Measurements from ENCODE around the gene PARP8.
A peak's percentile ranks its signal among the peaks of the same experiment; 100 is the strongest.
"Not testable (repeated sequence)": the region's sequence is repeated elsewhere in the genome, so short reads cannot be mapped to it uniquely, and the experiment has no call there.

PARP8 gene, protein sequence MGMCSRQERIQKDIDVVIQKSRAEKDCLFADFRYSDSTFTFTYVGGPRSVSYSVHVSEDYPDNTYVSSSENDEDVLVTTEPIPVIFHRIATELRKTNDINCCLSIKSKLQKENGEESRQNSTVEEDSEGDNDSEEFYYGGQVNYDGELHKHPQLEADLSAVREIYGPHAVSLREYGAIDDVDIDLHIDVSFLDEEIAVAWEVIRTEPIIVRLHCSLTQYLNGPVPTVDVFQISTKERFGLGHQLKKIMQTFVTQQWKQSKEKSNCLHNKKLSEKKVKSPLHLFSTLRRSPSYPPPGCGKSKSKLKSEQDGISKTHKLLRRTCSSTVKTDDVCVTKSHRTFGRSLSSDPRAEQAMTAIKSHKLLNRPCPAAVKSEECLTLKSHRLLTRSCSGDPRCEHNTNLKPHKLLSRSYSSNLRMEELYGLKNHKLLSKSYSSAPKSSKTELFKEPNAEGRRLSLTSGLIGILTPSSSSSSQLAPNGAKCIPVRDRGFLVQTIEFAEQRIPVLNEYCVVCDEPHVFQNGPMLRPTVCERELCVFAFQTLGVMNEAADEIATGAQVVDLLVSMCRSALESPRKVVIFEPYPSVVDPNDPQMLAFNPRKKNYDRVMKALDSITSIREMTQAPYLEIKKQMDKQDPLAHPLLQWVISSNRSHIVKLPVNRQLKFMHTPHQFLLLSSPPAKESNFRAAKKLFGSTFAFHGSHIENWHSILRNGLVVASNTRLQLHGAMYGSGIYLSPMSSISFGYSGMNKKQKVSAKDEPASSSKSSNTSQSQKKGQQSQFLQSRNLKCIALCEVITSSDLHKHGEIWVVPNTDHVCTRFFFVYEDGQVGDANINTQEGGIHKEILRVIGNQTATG

DNA sequence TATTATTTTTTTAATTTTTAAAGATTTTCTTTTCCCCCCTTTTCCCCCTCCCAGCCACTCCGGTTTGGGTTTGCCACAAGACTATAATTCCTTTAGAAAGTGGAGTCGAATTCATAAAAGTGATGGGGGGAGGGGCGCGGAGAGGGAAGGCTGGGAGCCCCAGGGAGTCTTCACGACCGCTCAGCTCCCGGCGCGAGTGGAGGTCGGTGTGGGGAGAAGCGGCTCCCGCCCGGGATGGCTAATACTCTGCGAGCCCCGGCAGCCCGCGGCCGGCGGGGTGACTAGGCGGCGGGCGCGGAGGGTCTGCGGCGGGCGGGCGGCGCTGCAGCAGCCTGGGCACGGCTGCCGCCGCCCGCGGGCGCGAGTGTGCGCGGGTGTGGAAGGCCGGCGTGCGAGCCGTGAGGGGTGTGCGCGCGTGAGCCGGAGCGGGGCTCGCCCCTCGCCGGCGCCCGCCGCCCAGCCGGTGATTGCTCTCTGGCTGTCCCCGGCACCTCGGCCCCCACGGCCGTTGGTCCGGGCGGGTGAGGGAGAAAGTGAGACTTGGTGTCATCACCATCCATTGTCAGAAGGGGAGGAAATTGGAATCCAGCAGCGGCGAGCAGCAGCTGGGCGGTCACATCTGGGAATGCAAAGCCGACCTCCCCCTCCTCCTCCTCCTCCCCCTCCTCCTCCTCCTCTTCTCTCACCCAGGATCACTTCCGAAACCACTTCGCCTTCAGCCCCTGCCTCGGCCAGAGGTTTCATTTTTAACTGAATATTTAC lies at the start of gene PARP8:
PARP8 (plus strand) TSS at position 377 of the 762 bp plus-strand sequence. CDS start 459 bp downstream, outside the sequence.
- no peak for DNase-seq

DNA sequence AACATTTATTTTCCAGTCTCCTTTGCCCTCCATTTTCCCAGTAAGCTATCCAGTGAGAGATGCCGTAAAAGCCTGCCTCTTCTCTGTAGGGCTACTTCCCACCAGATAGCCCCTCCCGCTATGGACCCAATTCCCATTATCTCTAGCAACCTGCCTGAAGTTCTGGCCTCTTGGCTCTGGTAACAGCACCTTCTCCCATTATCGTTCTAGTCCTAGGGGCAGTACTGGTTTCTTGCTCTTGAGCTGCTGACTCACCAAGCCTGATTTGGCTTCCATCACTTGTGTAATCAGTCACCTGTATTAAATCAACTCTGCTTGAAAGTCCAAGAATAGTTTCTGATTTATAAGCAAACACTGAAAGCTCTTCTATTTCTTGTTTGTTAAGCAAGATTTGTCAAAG lies 42.8 kb upstream of the PARP8 start:
- DNase-seq: no peak

DNA sequence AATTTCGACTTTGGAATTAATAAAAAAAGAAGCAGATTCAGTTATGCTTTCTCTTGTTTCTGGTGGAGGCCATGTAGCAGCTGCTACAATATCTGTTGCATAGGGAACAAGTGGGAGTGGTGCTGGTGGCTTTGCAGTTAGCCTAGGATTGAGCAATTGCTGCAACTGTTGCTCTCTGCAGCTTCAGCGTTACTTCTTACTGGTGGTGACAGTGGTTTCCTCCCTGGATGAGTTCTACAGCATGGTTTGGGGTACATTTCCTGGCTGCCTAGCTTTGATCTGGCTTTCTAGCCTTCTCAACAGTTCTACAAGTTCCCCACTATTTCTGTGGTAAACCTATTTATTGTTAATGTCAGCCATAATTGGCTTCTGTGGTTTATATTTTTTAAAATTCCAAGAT lies 31.6 kb upstream of the PARP8 start:
- DNase-seq: peak; percentile 73

DNA sequence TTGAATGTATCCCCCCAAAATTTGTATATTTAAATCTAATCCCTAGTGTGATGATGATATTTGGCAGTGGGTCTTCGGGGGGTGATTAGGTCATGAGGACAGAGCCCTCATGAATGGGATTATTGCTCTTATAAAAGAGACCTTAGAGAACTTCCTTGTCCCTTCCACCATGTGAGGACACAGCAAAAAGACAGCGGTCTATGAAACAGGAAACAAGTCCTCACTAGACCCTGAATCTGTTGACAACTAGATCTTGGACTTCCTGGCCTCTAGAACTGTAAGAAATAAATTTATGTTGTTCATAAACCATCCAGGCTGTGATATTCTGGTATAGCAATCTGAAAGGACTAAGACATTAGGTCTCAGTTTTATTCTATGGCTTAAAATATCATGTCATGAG lies 28.9 kb upstream of the PARP8 start:
- DNase-seq: not testable (repeated sequence)

DNA sequence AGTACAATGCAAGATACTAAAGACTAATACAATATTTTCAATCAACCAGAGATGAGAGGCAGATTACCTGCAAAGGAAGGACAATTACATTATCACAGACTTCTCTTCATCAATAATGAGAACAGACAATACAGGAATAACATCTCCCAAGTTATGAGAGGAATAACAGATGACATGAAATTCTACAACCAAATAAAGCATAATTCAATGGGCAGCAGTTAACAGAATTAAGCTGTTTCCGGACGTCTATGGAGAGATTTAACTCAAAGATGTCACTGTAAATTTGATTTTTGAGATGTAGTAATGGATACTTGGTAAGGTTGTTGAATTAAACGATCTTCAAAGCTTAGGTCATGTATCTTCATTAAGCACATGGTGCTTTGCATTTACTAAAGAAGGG lies 19.8 kb upstream of the PARP8 start:
- DNase-seq: no peak

DNA sequence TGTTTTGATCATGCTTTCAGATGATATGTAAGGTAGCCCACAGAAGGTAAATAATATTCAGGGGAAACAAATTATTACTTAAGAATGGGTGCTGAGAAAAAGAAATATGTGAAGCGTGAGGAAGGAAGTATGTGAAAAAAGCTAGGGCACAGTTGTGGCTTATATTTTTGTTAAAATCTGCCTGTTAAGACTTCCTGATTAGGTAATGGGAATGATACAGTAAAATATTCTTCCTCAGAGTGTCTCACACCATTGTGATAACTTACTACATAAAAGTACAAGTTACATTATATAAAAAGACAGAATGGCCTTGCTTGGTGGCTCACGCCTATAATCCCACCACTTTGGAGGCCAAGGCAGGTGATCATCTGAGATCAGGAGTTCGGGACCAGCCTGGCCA lies 18.7 kb upstream of the PARP8 start:
- DNase-seq: no peak

DNA sequence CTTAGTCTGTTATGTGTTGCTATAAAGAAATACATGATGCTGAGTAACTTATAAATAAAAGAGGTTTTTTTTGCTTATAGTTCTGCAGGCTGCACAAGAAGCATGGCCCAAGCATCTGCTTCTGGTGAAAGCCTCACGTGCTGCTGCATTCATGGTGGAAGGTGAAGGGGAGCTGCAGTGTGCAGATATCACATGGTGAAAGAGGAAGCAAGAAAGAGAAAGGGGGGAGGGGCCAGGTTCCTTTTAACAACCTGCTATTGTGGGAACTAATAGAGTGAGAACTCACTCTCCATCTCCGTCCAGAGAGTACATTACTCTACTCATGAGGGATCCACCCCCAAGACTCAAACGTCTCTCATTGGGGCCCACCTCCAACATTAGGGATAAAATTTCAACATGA lies 12.5 kb upstream of the PARP8 start:
- peak; percentile 23 for DNase-seq

DNA sequence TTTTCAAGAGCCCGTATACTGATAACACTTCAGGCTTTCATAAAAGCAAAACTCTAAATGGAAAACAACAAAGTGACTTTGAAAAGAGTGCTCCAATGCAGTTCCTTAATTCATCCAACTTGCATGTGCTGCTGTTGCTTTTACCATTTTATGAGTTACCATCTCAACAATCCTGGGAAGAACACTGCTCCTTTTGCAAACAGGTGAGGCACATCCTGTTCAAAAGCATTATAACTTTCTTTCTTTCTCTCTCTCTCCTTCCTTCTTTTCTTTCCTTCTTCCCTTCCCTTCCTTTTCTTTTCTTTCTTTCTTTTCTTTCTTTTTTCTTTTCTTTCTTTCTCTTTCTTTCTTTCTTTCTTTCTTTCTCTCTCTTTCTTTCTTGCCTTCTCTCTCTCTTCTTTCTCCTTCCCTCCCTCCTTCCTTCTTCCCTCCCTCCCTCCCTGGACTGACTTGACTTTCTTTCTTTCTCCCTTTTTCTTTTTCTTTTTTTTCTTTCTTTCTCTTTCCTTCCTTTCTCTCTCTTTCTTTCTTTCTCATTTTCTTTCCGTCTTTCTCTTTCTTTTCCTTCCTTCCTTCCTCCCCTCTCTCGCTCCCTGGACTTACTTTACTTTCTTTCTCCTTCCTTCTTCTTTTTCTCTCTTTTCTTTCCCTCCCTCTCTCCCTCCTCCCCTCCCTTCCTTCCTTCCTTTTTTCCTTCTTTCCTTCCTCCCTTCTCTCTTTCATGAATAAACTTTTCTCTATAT lies 11.2 kb upstream of the PARP8 start:
- DNase-seq: no peak

DNA sequence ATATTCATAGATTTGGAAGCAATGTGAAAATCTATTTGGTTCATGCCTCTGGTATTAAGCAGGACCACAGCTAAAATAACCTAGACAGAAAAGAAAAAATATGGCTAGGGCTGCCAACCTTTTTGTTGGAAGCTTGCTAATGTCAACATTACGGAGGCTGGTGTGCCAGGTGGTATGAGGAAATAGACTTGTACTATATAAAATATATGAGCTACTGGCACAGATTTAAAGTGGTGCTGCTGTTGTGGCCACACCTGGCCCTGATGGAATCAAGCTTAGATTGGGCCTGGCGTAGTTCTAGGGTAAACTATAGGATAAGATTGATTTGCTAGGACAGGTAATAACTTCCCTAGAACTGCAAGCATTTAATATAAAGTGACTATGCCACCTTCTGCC lies 10.6 kb upstream of the PARP8 start:
- no peak for DNase-seq

DNA sequence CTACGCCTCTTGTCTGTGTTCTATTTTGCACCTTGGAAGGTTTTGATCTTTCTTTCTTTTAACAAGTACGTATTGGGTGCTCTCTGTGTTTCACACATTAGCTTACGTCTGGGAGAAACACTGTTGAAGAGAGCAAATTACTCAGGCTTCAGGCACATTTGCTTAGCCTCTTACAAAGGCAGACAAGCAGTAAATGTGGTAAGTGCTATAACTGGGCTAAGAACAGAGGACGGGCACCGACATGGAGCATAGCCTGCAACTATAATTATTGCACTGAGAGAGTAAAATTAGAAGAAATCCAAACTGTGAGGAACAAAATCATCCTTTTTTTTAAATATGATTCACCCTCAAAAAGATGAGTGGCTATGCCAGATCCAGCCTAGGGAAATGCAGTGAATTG lies 9.4 kb upstream of the PARP8 start:
- no peak for DNase-seq

DNA sequence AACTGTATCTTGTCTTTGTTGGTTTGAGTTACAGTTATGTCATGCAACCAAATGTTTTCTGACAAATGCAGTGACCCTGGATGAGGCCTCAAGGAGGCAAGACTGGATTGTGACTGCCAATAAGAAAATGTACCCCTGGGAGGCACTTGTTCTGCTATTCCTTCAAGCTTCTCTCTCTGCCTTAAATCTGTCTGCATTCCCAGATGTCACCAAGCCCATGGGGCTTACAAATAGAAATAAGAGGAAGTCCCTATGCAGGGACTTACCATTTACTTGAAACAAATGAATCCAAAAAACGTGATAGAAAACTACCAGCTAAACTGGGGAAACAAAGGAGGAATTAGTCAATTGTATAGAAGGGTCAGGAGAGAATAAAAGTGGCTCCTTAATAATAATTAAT lies 8.2 kb upstream of the PARP8 start:
- no peak for DNase-seq

DNA sequence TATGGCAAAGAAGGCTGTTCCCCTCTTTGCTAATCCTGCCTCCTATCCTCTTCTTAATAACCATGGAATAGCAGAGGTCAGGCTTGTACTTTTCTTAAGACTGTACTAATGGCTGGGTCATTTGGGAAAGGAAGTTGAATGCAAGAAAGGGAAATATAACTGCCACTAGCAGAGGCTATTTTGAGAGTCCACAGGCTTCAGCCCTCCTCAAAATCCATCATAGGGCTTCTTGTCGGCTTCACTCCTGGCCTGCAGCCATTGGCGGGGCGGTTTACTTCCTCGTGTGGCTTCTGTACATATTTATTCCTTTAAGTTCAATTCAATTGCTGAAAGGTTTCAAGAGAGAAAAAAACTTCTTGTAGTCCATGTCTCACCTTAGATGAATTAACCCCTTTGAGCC lies 2.8 kb upstream of the PARP8 start:
- no peak for DNase-seq

DNA sequence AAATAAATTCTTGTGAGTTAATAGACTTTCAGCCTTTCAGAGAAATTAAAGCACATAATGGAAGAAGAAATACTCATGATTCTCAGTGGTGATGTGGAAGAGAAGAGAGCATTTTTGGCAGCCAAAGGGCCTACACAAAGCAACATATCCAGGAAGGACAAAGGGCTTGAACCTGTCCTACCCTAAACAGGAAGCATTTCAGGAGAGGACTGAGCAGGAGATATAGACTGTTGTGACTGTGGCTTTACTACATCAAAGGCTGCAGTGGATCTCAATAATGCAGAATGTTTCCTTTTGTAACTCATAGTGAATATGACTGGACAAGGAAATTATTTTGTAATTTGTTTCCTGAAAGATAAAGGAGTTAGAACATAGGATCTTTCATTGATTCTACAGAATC lies 1.3 kb upstream of the PARP8 start:
- no peak for DNase-seq

DNA sequence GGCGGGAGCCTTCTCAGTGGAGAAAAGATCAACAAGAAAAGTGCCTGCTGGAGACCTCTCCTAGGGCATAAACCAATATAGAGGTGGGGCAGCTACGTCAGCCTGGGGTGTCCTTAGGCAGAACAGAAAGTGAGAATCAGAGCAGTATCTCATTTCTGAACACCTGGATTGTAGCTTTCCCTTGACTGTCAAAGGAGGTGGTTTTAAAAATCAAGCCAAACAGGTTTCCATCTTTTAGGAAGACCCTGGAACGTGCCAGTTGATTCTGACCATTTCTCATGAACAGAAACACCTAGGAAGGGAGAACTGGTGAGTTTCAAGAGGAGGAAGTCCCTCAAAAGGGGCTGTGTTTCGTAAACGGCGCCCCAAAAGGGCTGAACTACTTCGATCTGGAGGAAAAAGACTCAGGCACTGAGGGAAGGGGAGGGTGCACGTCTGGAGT lies 655 bp upstream of the PARP8 start:
- not testable (repeated sequence) for DNase-seq

DNA sequence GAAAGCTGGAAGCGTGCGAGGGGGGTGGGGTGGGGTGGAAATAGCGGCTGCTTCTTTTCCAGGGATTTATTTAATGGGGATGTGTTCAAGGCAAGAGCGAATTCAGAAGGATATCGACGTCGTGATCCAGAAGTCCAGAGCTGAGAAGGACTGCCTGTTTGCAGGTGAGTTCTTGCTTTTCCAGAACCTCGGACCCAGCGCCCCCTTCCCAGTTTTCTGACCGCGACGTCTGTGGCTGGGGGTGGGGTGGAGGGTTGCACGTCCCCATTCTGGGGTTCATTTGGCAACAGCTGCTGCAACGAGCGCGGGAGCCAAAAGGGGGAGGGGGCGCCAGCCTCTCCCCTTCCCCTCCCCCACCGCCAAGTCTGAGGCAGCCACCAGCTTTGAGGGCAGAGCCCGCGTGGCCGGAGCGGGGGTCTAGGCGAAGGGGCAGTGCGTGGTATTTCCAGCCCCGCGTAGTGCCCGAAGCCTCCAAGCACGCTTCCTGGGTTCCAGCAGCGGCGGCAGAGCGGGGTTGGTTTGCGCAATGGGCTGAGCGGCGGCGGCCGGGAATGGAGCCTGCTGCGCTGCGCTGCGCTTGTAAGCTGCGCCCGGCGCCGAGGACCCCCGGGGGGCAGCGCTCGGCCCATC lies 701 bp downstream of the PARP8 start:
- DNase-seq: no peak

DNA sequence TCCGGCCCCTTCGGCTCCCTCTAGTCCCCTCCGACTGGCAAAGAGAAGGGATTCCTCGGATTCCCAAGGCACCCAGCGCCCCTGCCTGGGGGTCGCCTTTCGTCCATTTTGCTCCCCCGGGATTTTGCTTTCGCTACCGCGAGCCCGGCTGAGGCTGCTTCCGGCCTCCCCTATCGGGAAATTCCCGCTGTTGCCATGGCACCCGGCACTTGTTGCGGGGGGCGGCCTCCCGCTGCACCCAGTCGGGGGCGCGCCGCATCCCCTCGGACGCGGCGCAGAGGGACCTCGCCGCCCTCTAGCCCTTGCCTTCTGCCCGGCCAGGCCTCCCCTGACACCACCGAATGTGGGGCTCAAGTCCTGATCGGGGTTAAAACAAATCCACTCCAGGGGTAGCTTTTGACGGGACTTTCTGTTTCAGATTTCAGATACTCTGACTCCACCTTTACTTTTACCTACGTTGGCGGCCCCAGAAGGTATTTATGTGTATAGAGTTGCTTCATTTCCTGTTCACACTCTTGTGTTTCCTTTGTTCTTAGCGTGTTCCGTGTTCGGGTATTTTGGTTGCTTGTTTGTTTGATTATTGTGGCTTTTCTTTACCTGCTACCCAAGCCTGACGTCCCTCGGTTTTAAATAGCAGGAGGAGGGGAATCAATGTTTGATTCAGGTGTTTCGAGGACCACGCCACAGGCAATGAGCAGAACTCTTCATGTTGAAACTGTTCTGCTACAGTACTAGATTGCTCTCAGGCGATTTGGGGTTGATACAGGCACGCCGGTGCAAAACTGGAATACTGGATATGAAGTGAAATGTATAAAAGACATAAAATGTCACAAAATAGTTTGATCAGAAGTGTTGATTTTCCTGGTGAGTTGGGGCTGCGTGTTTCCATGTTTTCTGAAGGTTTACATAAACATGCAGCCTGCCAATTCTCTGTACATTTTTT lies 1.5 kb downstream of the PARP8 start:
- DNase-seq: no peak

DNA sequence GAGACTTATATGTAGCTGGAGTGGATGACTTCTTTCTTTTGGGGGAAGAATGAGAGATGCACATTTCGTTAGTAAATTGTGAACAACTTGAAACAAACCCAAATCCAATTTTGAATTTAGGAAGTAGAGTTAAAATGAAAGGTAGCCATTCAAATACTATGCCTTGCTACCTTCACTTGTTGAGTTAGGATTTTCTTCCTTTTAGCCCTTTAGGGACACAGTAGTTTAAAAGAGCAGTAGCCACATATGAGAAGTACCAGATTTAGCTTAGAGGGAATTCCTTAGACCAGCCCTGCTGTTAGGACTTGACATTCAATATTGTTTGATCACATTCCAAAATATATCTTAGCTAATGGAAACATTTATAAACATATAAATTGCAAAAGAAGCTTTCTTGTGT lies 2.2 kb downstream of the PARP8 start:
- DNase-seq: not testable (repeated sequence)

DNA sequence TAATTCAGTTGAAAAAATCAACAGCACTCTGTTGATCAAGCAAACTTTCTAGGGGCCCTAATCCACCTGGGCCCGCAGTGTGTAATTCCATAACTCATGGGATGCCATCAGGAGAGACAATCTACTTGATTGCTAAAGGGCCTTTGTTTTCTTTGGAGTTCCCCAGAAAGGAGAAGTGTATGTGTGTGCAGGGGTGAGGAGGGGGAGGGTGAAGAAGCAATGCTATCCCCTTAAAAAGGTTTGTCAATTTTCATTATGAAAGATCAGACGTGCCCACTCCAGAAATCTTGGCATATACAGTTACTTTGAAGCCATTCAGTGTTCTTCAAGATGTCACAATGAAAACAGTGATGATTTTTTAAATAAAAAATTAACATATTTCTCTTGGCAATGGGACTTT lies 6.2 kb downstream of the PARP8 start:
- no peak for DNase-seq

DNA sequence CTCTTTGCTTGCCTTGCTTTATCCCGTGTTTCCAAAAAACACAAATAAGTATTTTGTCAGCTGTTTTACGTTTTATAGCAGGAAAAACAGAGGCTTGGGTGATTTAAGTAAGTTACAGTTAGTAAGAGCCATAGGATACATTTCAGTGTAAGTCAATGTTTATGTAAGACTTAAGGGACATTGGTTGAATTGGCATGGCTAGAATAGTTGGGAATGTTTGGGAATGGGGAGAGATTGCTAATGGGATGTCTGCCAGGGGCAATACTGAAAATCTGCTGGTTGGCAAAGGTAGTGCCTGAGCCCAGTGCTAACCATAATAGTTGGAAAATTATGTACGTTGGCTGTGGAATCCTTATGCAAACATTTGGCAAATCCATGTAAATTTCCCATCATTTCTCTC lies 7.0 kb downstream of the PARP8 start:
- DNase-seq: not testable (repeated sequence)

DNA sequence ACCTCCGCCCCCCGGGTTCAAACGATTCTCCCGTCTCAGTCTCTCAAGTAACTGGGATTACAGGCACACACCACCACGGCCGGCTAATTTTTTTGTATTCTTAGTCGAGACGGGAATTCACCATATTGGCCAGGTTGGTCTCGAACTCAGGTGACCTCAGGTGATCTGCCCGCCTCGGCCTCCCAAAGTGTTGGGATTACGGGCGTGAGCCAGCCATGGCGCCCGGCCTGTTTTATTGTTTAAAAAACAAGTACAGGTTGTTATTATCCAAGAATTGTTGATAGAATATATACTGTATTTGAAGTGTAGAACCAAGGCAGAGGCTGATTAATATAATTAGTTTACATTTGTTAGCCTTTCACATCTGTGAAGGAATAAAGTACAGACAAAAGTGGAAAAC lies 8.9 kb downstream of the PARP8 start:
- DNase-seq: no peak

DNA sequence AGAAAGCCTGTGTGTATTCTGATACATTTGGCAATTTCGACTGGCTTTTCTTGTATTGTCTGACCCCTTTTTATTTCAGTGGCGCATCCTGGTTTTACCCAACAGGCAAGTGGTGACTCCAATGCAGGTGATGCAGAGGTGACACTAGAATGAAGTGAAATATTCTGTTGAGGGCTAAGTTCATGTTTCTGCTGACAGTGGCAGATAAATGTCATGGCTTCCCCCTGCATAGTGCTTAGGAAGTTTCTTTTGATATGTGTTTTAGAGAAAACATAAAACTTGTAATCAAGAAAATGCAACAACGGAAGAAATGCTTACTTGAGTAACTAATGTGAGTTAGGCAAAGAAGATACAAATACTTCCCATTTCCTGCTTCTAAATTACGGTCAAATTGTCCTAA lies 13.1 kb downstream of the PARP8 start:
- not testable (repeated sequence) for DNase-seq
